Endothelial cell of umbilical vein (primary cell): Measurements from ENCODE around the gene LMO7. TPM values are rescaled to one million over a fixed set of nuclear protein-coding genes. Genes with fewer than 3 reads are reported as not detected.

ENCODE experiments used
- BruUV-seq: library from RNA; stranded (reverse); fragments of 400-500 nt; replicated peaks from 2 replicates; lab custom pipeline; 2021; lab: Mats Ljungman, UMichigan
- CTCF ChIA-PET: fragments of 300-600, 350-600 bp; sonication (Branson Sonifier 250); formaldehyde crosslinking; loops from one replicate; lab custom pipeline; 2021; ENCODE audit warnings: antibody characterized with exemption, inconsistent platforms; lab: Charles Lee
- POLR2A ChIA-PET: fragments of 300-600, 350-600 bp; sonication (Branson Sonifier 250); formaldehyde crosslinking; loops from one replicate; lab custom pipeline; 2021; ENCODE audit warnings: antibody characterized with exemption, inconsistent platforms; lab: Charles Lee
- DNase-seq: peaks from one replicate; pipeline ENCODE4 v3.0.0-alpha.2; 2011; ENCODE audit warnings: low read depth, low spot score
- FAIRE-seq: peaks from 2 replicates; lab custom pipeline; 2011; peaks lifted over from hg19 to GRCh38; lab: Jason Lieb, UNC
- H2AFZ ChIP-seq: 2 replicates; pipeline ENCODE4 v1.6.0; 2012; ENCODE audit warnings: low read depth, low read length, control low read depth, inconsistent platforms
- H3K27ac ChIP-seq: 2 replicates; pipeline ENCODE4 v1.5.1; 2011; ENCODE audit warnings: low read depth, mild to moderate bottlenecking, control low read depth, low read length, moderate library complexity; ENCODE audit not compliant: insufficient read depth
- H3K27me3 ChIP-seq, 2 experiments: 2 replicates each; pipeline versions ENCODE4 v1.6.0 to v1.6.1; 2011; ENCODE audit warnings: low read length in 2 of 2, mixed read lengths in 1 of 2; ENCODE audit not compliant: control insufficient read depth in 2 of 2, insufficient read depth in 2 of 2
- H3K36me3 ChIP-seq, 2 experiments: 2 replicates in 1 of 2; 3 replicates in 1 of 2; pipeline ENCODE4 v1.5.1; 2011; ENCODE audit warnings: low read length in 2 of 2, mild to moderate bottlenecking in 1 of 2, moderate library complexity in 1 of 2; ENCODE audit not compliant: control insufficient read depth in 2 of 2, insufficient read depth in 2 of 2; ENCODE audit errors: extremely low read depth in 1 of 2
- H3K4me1 ChIP-seq: 3 replicates; pipeline ENCODE4 v1.5.1; 2011; ENCODE audit warnings: mild to moderate bottlenecking, low read length; ENCODE audit not compliant: control insufficient read depth, insufficient read depth; ENCODE audit errors: extremely low read depth
- H3K4me2 ChIP-seq: 2 replicates; pipeline ENCODE4 v1.6.1; 2011; ENCODE audit warnings: low read length, control low read depth, mixed read lengths; ENCODE audit not compliant: insufficient read depth
- H3K4me3 ChIP-seq, 3 experiments: fragments of 200-600 bp in 1 of 3; sonication (generic), shearing (Covaris generic) in 1 of 3; replicated peaks in 1 of 3; 2 replicates each; pipeline ENCODE4 v1.5.1; 2011 to 2016; ENCODE audit warnings: control low read depth in 3 of 3, low read length in 3 of 3, mild to moderate bottlenecking in 2 of 3, inconsistent platforms in 1 of 3, low read depth in 1 of 3, moderate library complexity in 1 of 3; ENCODE audit not compliant: insufficient read depth in 1 of 3
- H3K79me2 ChIP-seq: 2 replicates; pipeline ENCODE4 v1.6.0; 2012; ENCODE audit warnings: low read length, inconsistent platforms; ENCODE audit not compliant: control insufficient read depth, insufficient read depth
- H3K9ac ChIP-seq: replicated peaks from 2 replicates; pipeline ENCODE3; 2011; ENCODE audit warnings: low read length, control low read depth; ENCODE audit not compliant: insufficient read depth; ENCODE audit errors: extremely low read depth
- H3K9me1 ChIP-seq: replicated peaks from 3 replicates; pipeline ENCODE4 v1.6.0; 2011; ENCODE audit warnings: mild to moderate bottlenecking, low read length; ENCODE audit not compliant: control insufficient read depth, insufficient read depth; ENCODE audit errors: extremely low read depth
- H3K9me3 ChIP-seq: replicated peaks from 2 replicates; pipeline ENCODE4 v1.5.1; 2012; ENCODE audit warnings: low read length, inconsistent platforms; ENCODE audit not compliant: control insufficient read depth, insufficient read depth
- H4K20me1 ChIP-seq: replicated peaks from 2 replicates; pipeline ENCODE3; 2011; ENCODE audit warnings: mild to moderate bottlenecking, low read length; ENCODE audit not compliant: control insufficient read depth, insufficient read depth; ENCODE audit errors: extremely low read depth
- EZH2 ChIP-seq: IDR thresholded peaks from 2 replicates; pipeline ENCODE4 v1.6.1; 2012; ENCODE audit warnings: borderline replicate concordance, low read depth, mild to moderate bottlenecking, moderate library complexity, low read length, inconsistent platforms; ENCODE audit not compliant: severe bottlenecking
- FOS ChIP-seq: IDR thresholded peaks from 2 replicates; pipeline ENCODE4 v1.6.1; 2011; ENCODE audit warnings: mild to moderate bottlenecking, low read length, moderate library complexity, borderline replicate concordance; ENCODE audit not compliant: insufficient read depth
- GATA2 ChIP-seq: IDR thresholded peaks from 2 replicates; pipeline ENCODE4 v1.7.0; 2011; ENCODE audit warnings: low read depth, mild to moderate bottlenecking, moderate library complexity, mixed read lengths, low read length; ENCODE audit not compliant: insufficient read length, insufficient read depth
- JUN ChIP-seq: IDR thresholded peaks from 2 replicates; pipeline ENCODE4 v1.6.1; 2011; ENCODE audit warnings: borderline replicate concordance, low read depth; ENCODE audit not compliant: insufficient read length, insufficient read depth
- MYC ChIP-seq: IDR thresholded peaks from one replicate; pipeline ENCODE4 v1.6.1; 2011; ENCODE audit warnings: mild to moderate bottlenecking, low read depth, low read length
- POLR2A ChIP-seq: IDR thresholded peaks from 2 replicates; pipeline ENCODE4 v1.6.1; 2012; ENCODE audit warnings: low read depth, mild to moderate bottlenecking, control low read depth, low read length
- POLR2AphosphoS5 ChIP-seq: IDR thresholded peaks from 2 replicates; pipeline ENCODE4 v1.6.1; 2012; ENCODE audit warnings: low read depth, mild to moderate bottlenecking, control low read depth, low read length, moderate library complexity; ENCODE audit not compliant: insufficient read depth
- dilution Hi-C: fragments of 300-500 bp; cut with MboI; formaldehyde crosslinking; loops from one replicate; pipeline ENCODE4 v1.15.0; 2019; ENCODE audit warnings: low sequenced_read_pairs; ENCODE audit not compliant: extremely low pct_ligation_motif_present
- intact Hi-C: fragments of 100-400 bp; cut with micrococcal nuclease; formaldehyde crosslinking; loops from one replicate; pipeline ENCODE4 v1.10.0; 2022
- polyA plus RNA-seq, 4 experiments: library from polyadenylated mRNA; depleted of rRNA in 3 of 4; stranded (reverse) in 3 of 4; unstranded in 1 of 4; fragments of >200 nt; gene quantifications; 2 replicates each; pipeline versions ENCODE4 v1.2.1 to v1.2.3, GENCODE V29; 2011 to 2012; ENCODE audit warnings: missing spikeins in 1 of 4
- total RNA-seq: library from RNA; stranded (reverse); gene quantifications from 2 replicates; pipeline ENCODE4 v1.2.3, GENCODE V29; 2021
- TF ChIP-seq, protein P1 (sequence below): IDR thresholded peaks from 2 replicates; pipeline ENCODE4 v1.6.1; 2011; ENCODE audit not compliant: insufficient read depth, insufficient read length
- TF ChIP-seq, protein P2 (sequence below), 2 donors: IDR thresholded peaks; 1 replicate in 1 of 2; 2 replicates in 1 of 2; pipeline ENCODE4 v1.5.1; 2011; ENCODE audit warnings: low read length in 2 of 2, mild to moderate bottlenecking in 2 of 2, moderate library complexity in 2 of 2, control low read depth in 1 of 2, inconsistent platforms in 1 of 2, low read depth in 1 of 2; ENCODE audit not compliant: insufficient read depth in 1 of 2; ENCODE audit errors: extremely low read depth in 1 of 2

Gene LMO7
- total and polyA plus RNA-seq, 2 donors (not counting 3 experiments of a cell fraction or from before 2014, with no cell fraction given) = 10.5 to 21.1 TPM

DNA sequence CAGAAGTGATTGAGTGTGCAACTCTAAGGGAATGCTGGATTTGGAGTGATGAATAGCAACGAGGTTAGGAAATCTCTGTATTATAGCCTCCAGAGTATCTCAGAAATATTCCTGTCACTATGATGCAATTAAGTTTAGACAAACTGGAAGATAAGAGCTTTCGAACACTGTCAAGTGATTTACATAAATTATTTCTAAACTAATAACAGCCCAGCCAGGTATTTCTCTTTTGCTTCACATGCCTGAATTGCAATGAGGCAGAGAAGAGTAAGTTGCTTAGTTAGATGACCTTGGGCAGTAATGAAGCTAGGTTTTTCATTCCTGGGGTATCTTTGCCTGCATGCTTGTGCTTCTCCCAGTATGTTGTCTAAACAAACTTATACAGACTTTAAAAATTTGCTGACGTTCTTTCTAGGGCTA is 134.5 kb downstream of the LMO7 start:
- H4K20me1 ChIP-seq = no peaks in the 10 kb centered on the region
- CTCF ChIA-PET = no interaction called here
- H3K4me2 ChIP-seq = no peak overlapping the region
- no TSS peak for BruUV-seq
- H3K9me3 ChIP-seq = no peaks in the 10 kb centered on the region
- H3K27ac ChIP-seq = no peak overlapping the region
- dilution Hi-C loops = no loop called here
- intact Hi-C loops = no loop called here
- no peak overlapping the region for H2AFZ ChIP-seq
- H3K9me1 ChIP-seq = no peaks in the 10 kb centered on the region
- DNase-seq (no peak), FAIRE-seq (no peak)
- no peaks in the 10 kb centered on the region for H3K79me2 ChIP-seq
- H3K4me3 ChIP-seq = no peak overlapping the region
- H3K27me3 ChIP-seq = no peaks in the 10 kb centered on the region
- TF ChIP-seq EZH2 (no peak), MYC (no peak), POLR2AphosphoS5 (no peak), FOS (no peak), GATA2 (no peak), POLR2A (no peak), JUN (no peak)
- TF ChIP-seq, protein P1, sequence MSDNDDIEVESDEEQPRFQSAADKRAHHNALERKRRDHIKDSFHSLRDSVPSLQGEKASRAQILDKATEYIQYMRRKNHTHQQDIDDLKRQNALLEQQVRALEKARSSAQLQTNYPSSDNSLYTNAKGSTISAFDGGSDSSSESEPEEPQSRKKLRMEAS = no peak
- TF ChIP-seq, protein P2, sequence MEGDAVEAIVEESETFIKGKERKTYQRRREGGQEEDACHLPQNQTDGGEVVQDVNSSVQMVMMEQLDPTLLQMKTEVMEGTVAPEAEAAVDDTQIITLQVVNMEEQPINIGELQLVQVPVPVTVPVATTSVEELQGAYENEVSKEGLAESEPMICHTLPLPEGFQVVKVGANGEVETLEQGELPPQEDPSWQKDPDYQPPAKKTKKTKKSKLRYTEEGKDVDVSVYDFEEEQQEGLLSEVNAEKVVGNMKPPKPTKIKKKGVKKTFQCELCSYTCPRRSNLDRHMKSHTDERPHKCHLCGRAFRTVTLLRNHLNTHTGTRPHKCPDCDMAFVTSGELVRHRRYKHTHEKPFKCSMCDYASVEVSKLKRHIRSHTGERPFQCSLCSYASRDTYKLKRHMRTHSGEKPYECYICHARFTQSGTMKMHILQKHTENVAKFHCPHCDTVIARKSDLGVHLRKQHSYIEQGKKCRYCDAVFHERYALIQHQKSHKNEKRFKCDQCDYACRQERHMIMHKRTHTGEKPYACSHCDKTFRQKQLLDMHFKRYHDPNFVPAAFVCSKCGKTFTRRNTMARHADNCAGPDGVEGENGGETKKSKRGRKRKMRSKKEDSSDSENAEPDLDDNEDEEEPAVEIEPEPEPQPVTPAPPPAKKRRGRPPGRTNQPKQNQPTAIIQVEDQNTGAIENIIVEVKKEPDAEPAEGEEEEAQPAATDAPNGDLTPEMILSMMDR (IDR thresholded peaks at IDR 0.05; ENCODE audit: extremely low read depth in 1 of 2, insufficient read depth in 1 of 2, low read depth in 1 of 2, low read length in 2 of 2) = no peak
- POLR2A ChIA-PET = interaction anchor here (0.6 kb wide), 1 partner anchor 563 kb away, joined by 6 read pairs; no protein-coding TSS in a partner anchor
- no peak overlapping the region for H3K9ac ChIP-seq
- H3K36me3 ChIP-seq = no peaks in the 10 kb centered on the region
- peaks cover 9% of the 10 kb centered on the region for H3K4me1 ChIP-seq
